Mesenchymal stem cell (in vitro differentiated cells and primary cell): ENCODE measurements around the gene NEK10. TPM values are rescaled to one million over a fixed set of nuclear protein-coding genes. Genes with fewer than 3 reads are reported as not detected.

Experiments used
- DNase-seq: peaks from one replicate; pipeline ENCODE4 v3.0.0-alpha.2; 2013
- H2AFZ ChIP-seq: one replicate; pipeline ENCODE4 v1.6.1; 2013; ENCODE audit warnings: low read depth, mild to moderate bottlenecking, control low read depth, inconsistent platforms, low read length, moderate library complexity
- H2AK5ac ChIP-seq: 2 replicates; pipeline ENCODE4 v1.6.1; 2013; ENCODE audit warnings: low read length, moderate library complexity, mild to moderate bottlenecking, inconsistent platforms; ENCODE audit not compliant: severe bottlenecking
- H2BK120ac ChIP-seq: one replicate; pipeline ENCODE4 v1.6.1; 2013; ENCODE audit warnings: low read depth, mild to moderate bottlenecking, inconsistent platforms, low read length, moderate library complexity
- H2BK12ac ChIP-seq, 2 experiments: one replicate each; pipeline ENCODE4 v1.6.1; 2013; ENCODE audit warnings: inconsistent platforms in 2 of 2, low read length in 2 of 2, mild to moderate bottlenecking in 2 of 2, moderate library complexity in 2 of 2, control low read depth in 1 of 2
- H2BK15ac ChIP-seq: one replicate; pipeline ENCODE4 v1.6.1; 2013; ENCODE audit warnings: mild to moderate bottlenecking, low read depth, inconsistent platforms; ENCODE audit not compliant: poor library complexity, severe bottlenecking
- H2BK5ac ChIP-seq: 2 replicates; pipeline ENCODE4 v1.6.1; 2013; ENCODE audit warnings: low read depth, mild to moderate bottlenecking, low read length, control low read depth, inconsistent platforms; ENCODE audit not compliant: poor library complexity, severe bottlenecking
- H3K14ac ChIP-seq, 2 experiments: one replicate each; pipeline ENCODE4 v1.6.1; 2013; ENCODE audit warnings: inconsistent platforms in 2 of 2, low read length in 2 of 2, control low read depth in 1 of 2, mild to moderate bottlenecking in 1 of 2, moderate library complexity in 1 of 2
- H3K18ac ChIP-seq, 2 experiments: one replicate each; pipeline ENCODE4 v1.6.1; 2013; ENCODE audit warnings: inconsistent platforms in 2 of 2, low read length in 2 of 2, control low read depth in 1 of 2, low read depth in 1 of 2, mild to moderate bottlenecking in 1 of 2
- H3K23ac ChIP-seq, 2 experiments: one replicate each; pipeline ENCODE4 v1.6.1; 2013; ENCODE audit warnings: inconsistent platforms in 2 of 2, low read length in 2 of 2, mild to moderate bottlenecking in 2 of 2, moderate library complexity in 2 of 2, control low read depth in 1 of 2
- H3K27ac ChIP-seq: 2 replicates; pipeline ENCODE4 v1.5.1; 2013; ENCODE audit warnings: mild to moderate bottlenecking, moderate library complexity, low read length, control low read depth, inconsistent platforms; ENCODE audit not compliant: poor library complexity, severe bottlenecking
- H3K27me3 ChIP-seq, 2 experiments: 2 replicates each; pipeline versions ENCODE4 v1.6.1 to v1.7.0; 2013; ENCODE audit warnings: low read length in 2 of 2, mild to moderate bottlenecking in 2 of 2, moderate library complexity in 2 of 2, control low read depth in 1 of 2, inconsistent platforms in 1 of 2; ENCODE audit not compliant: control insufficient read depth in 1 of 2, insufficient read depth in 1 of 2
- H3K36me3 ChIP-seq, 2 experiments: 2 replicates each; pipeline versions ENCODE4 v1.6.1 to v1.7.0; 2013; ENCODE audit warnings: low read length in 2 of 2, control low read depth in 1 of 2, inconsistent platforms in 1 of 2, low read depth in 1 of 2, mild to moderate bottlenecking in 1 of 2; ENCODE audit not compliant: insufficient read depth in 2 of 2, control insufficient read depth in 1 of 2
- H3K4ac ChIP-seq, 2 experiments: one replicate each; pipeline ENCODE4 v1.6.1; 2013; ENCODE audit warnings: inconsistent platforms in 2 of 2, low read length in 2 of 2, mild to moderate bottlenecking in 2 of 2, moderate library complexity in 2 of 2, control low read depth in 1 of 2, low read depth in 1 of 2
- H3K4me1 ChIP-seq: 2 replicates; pipeline ENCODE4 v1.6.1; 2013; ENCODE audit warnings: low read depth, low read length, control low read depth; ENCODE audit not compliant: control insufficient read depth, insufficient read depth
- H3K4me2 ChIP-seq: 2 replicates; pipeline ENCODE4 v1.6.1; 2013; ENCODE audit warnings: low read length, mild to moderate bottlenecking, inconsistent platforms; ENCODE audit not compliant: poor library complexity, severe bottlenecking
- H3K4me3 ChIP-seq, 2 experiments: 2 replicates each; pipeline versions ENCODE4 v1.5.1 to v1.7.0; 2013; ENCODE audit warnings: low read length in 2 of 2, mild to moderate bottlenecking in 2 of 2, control low read depth in 1 of 2, low read depth in 1 of 2; ENCODE audit not compliant: insufficient read depth in 1 of 2
- H3K79me1 ChIP-seq: replicated peaks from 2 replicates; pipeline ENCODE4 v1.6.1; 2013; ENCODE audit warnings: mild to moderate bottlenecking, control low read depth, low read length, inconsistent platforms; ENCODE audit not compliant: poor library complexity, severe bottlenecking
- H3K9ac ChIP-seq: 2 replicates; pipeline ENCODE4 v1.7.0; 2013; ENCODE audit warnings: mild to moderate bottlenecking, low read length, moderate library complexity
- H3K9me3 ChIP-seq: 2 replicates; pipeline ENCODE4 v1.7.0; 2013; ENCODE audit warnings: mild to moderate bottlenecking, low read length; ENCODE audit not compliant: control insufficient read depth
- H4K8ac ChIP-seq: one replicate; pipeline ENCODE4 v1.6.1; 2013; ENCODE audit warnings: inconsistent platforms, mild to moderate bottlenecking, low read length, moderate library complexity
- H4K91ac ChIP-seq: one replicate; pipeline ENCODE4 v1.6.1; 2013; ENCODE audit warnings: mild to moderate bottlenecking, low read length, inconsistent platforms
- WGBS: methylation state at CpG from one replicate; pipeline ENCODE4 v1.1.7; 2013; ENCODE audit warnings: mixed read lengths; 5-methylcytosine and 5-hydroxymethylcytosine counted together
- small RNA-seq: library from polyadenylated mRNA; stranded (forward); fragments of <200 nt; extraction: miRNeasy Mini kit (QIAGEN cat#:217004); gene quantifications from one replicate; pipeline ENCODE3, GENCODE V24; 2013; ENCODE audit warnings: low read depth

NEK10 gene

DNA sequence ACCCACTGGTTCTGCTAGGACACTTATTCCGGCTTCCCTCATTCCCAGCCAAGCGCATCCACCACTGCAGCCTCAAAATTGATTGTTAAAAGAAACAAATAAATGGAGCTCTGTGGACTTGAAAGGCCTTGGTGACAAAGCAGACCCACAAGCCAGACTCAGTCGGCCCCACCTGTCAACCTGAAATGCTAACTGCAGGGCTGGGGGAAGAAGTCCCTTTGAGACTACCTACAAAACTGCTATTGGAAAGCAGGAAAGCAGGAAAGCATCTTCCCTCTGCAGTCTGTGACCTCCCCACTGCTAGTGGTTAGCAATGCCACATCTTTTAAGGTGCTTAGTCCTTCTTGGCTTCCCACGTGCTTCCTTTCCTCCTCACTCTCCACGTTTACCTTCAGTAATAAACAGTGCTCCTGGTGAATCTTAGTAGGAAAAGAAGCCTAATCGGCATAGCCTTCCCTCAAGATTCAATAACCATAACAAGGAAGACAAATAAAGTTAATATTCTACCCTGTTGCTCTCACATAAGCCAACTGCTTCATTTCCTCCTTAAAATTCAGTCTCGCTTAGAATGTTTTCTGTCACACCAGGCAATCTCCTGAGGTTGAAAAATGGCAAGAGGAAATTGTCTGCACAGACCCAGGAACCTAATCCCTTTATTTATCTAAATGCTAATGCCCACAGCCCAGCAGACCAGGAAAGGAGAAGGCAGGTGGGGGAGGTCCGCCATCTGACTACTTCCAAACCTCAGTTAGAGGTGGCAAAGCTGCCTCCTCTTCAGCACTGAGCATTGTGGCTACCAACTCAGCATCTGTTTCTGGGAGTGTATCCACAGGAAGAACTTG is 296.2 kb downstream of the NEK10 start:
- no peak overlapping the region for H3K4me3 ChIP-seq
- no peak overlapping the region for H2AK5ac ChIP-seq
- no peaks in the 10 kb centered on the region for H3K79me1 ChIP-seq
- no peak overlapping the region for H3K4me2 ChIP-seq
- no peak overlapping the region for H2AFZ ChIP-seq
- no peaks in the 10 kb centered on the region for H3K27me3 ChIP-seq
- H2BK120ac ChIP-seq: no peak overlapping the region
- H4K8ac ChIP-seq: no peak overlapping the region
- no peak overlapping the region for H3K27ac ChIP-seq
- H3K18ac ChIP-seq: no peak overlapping the region
- 25% methylated on average over 8 of the region's 8 CpGs for WGBS
- no peak overlapping the region for H3K9ac ChIP-seq
- no peaks in the 10 kb centered on the region for H3K4me1 ChIP-seq
- H3K9me3 ChIP-seq: no peaks in the 10 kb centered on the region
- no peak for DNase-seq
- no peaks in the 10 kb centered on the region for H3K36me3 ChIP-seq
- H3K23ac ChIP-seq: no peak overlapping the region
- H4K91ac ChIP-seq: peak overlapping the region; percentile 71
- H3K14ac ChIP-seq: no peak overlapping the region
- no peak overlapping the region for H2BK12ac ChIP-seq
- no peak overlapping the region for H3K4ac ChIP-seq
- H2BK5ac ChIP-seq: no peak overlapping the region
- no peak overlapping the region for H2BK15ac ChIP-seq

DNA sequence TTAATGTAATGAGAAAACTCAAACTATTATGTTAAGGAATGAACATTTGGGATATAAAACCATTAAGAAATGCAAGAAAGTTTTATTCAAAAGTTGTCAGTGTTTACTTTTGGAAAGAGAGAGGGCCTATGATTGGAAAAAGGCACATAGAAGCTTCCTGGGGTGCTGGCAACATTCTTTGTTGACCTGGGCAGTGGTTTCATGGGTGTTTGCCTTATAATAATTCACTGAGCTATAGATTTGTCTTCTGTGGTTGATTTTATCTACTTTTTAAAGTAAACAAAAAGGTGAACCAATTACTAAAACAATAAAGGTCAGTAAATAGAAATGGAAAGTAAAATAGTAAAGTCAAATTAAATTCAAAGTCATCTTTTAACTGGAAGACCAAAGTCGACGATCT is 308.8 kb downstream of the NEK10 start:
- no peak overlapping the region for H3K27ac ChIP-seq
- no peak overlapping the region for H3K23ac ChIP-seq
- H3K79me1 ChIP-seq: no peaks in the 10 kb centered on the region
- H2AK5ac ChIP-seq: no peak overlapping the region
- H3K9ac ChIP-seq: no peak overlapping the region
- H3K4me2 ChIP-seq: no peak overlapping the region
- H3K36me3 ChIP-seq: no peaks in the 10 kb centered on the region
- no peak overlapping the region for H2BK12ac ChIP-seq
- H3K4ac ChIP-seq: no peak overlapping the region
- no peaks in the 10 kb centered on the region for H3K4me1 ChIP-seq
- no peak overlapping the region for H4K91ac ChIP-seq
- no peak overlapping the region for H2BK120ac ChIP-seq
- no peak overlapping the region for H3K4me3 ChIP-seq
- no peak overlapping the region for H2AFZ ChIP-seq
- H2BK15ac ChIP-seq: no peak overlapping the region
- no peak overlapping the region for H3K14ac ChIP-seq
- no peak overlapping the region for H4K8ac ChIP-seq
- H2BK5ac ChIP-seq: no peak overlapping the region
- peaks cover 0 to 5% of the 10 kb centered on the region in 2 experiments for H3K27me3 ChIP-seq
- H3K9me3 ChIP-seq: peaks cover 10% of the 10 kb centered on the region
- H3K18ac ChIP-seq: no peak overlapping the region
- DNase-seq: no peak
- WGBS: no CpG with 5 or more reads among the region's 2 CpGs

Small RNA genes within 50 kb of the gene (small RNA-seq; reads per million reads assigned to genes)
- not detected for gene MINOS1P3
- gene RNU6-342P: not detected
